Retina (tissue), 1 donor: ENCODE results near the gene HLA-A.

Source experiments
- DNase-seq: peaks from one replicate; pipeline ENCODE4 v3.0.0-alpha.2; 2016

Gene HLA-A

DNA sequence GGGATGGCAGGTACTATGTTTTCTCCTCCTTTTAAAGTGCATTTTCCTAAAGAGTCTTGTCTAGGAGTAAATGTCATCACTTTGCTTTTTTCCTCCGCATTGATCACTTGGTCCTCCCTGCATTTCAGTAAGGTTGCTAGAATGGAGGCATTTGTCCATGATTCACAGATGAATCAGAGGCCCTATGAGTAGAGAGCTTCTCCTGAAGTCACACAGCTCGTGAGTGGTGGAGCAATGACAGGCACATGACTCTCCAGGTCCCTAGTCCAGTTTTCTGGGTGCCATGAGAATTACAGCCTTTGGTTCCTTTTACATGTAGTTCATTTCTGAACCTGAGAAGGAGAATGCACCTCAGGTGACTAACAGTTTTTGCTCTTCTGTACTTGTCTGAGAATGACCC, 50.5 kb downstream of the HLA-A start:
- no peak for DNase-seq

GRCh38 chr6:29994826-29995225, 52.5 kb downstream of the HLA-A start:
- DNase-seq, result no peak

GRCh38 chr6:29995340-29995777, 53.0 kb downstream of the HLA-A start:
- no peak for DNase-seq
